ENCODE results near the gene STIMATE. TPM values are rescaled to one million over a fixed set of nuclear protein-coding genes. Genes with fewer than 3 reads are reported as not detected.
A peak's percentile ranks its signal among the peaks of the same experiment; 100 is the strongest.

The STIMATE gene
- total and polyA plus RNA-seq, 2 of the 4 experiments (the other 2 are of a cell fraction), result 10.6 to 17.8 TPM

DNA sequence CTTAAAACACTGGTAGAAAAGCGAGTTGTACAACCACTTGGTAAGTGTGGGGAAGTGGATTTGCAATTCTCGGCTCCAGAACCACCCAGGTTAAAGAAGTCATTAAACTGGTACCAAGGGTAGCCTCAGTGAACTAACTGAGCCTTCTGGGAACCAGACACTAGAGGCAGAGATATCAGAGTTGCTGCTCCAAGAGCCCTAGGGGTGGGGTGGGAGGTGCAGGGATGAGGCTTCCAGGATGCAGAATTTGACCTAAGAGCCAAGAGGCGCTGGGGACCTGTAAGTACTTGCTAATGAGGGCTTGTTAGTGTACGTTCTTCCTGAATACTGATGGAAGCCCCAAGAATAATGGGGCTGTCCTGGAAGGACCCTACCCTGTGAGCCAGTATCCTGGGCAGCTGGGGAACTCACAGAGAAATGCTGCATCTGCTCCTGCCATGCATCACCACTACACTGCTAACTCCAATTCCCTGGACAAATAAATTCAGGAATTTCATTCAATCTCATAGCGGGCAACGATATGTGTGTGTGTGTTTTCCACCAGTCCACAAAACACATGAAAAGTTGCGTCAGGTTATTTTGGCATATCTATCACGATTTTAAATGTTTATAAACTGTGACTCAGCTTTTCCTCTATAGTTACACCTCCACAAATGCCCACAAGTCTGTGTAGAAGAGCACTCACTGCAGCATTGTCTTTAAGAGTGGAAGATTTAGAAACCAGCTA lies 23.8 kb downstream of the STIMATE start:
- no peak overlapping the region for H2BK120ac ChIP-seq (ENCODE audit: low read depth, low read length)
- ATAC-seq (ENCODE audit: low read depth), result peak; percentile 81
- no peak overlapping the region for H3K56ac ChIP-seq (ENCODE audit: extremely low read depth, insufficient read depth, low read length)
- H3K18ac ChIP-seq (ENCODE audit: low read depth, low read length), result no peak overlapping the region
- H2AK9ac ChIP-seq (replicated peaks; ENCODE audit: low read depth, low read length, poor library complexity), result no peak overlapping the region
- no peaks in the 10 kb centered on the region for H3K9me3 ChIP-seq (ENCODE audit: control insufficient read depth, insufficient read depth, low read length)
- no peak overlapping the region for H2BK20ac ChIP-seq (ENCODE audit: low read depth, low read length)
- H3K4me2 ChIP-seq (ENCODE audit: low read depth, low read length), result no peak overlapping the region
- H4K91ac ChIP-seq (ENCODE audit: insufficient read depth, low read depth, low read length), result no peak overlapping the region
- peaks cover 9% of the 10 kb centered on the region for H3K4me1 ChIP-seq (ENCODE audit: control insufficient read depth, insufficient read depth, low read length)
- no TSS peak for BruUV-seq (replicated peaks)
- no peak overlapping the region for H3K27ac ChIP-seq (ENCODE audit: insufficient read depth, low read length)
- intact Hi-C loops (cut with micrococcal nuclease) (no loop called here), dilution Hi-C loops (cut with HindIII; ENCODE audit: low sequenced_read_pairs, unreplicated experiment) (no loop called here), in situ Hi-C loops (cut with MboI; ENCODE audit: low sequenced_read_pairs) (no loop called here)
- H4K8ac ChIP-seq (ENCODE audit: low read depth in 2 of 2, low read length in 2 of 2), result no peak overlapping the region
- no peaks in the 10 kb centered on the region; the same call in 1 of the 2 replicates for H4K20me1 ChIP-seq (ENCODE audit: insufficient read depth, low read length)
- no peak overlapping the region for H3K23ac ChIP-seq (ENCODE audit: low read depth, low read length)
- no peak overlapping the region for H4K5ac ChIP-seq (ENCODE audit: low read depth, low read length)
- WGBS, 2 experiments (ENCODE audit: extremely low coverage in 2 of 2, insufficient read length in 1 of 2), result 100% methylated on average over 1 of the region's 8 CpGs; no CpG with 5 or more reads in 1 of the 2 experiments
- no peak overlapping the region for H2BK15ac ChIP-seq (ENCODE audit: low read depth, low read length)
- H3K4me3 ChIP-seq (ENCODE audit: insufficient read depth, low read depth, low read length), result no peak overlapping the region
- H3K4ac ChIP-seq (ENCODE audit: low read depth, low read length), result no peak overlapping the region; the same call in 1 of the 2 replicates
- CTCF ChIA-PET, result interaction anchor here (1.0 kb wide), 2 partner anchors 10 to 17 kb away, joined by 3 to 7 read pairs; no protein-coding TSS in a partner anchor
- no peak overlapping the region for H2BK5ac ChIP-seq (ENCODE audit: low read depth, low read length, poor library complexity, severe bottlenecking)
- H3K27me3 ChIP-seq (ENCODE audit: control insufficient read depth, insufficient read depth, low read length), result no peaks in the 10 kb centered on the region
- peaks cover 16 to 54% of the 10 kb centered on the region in 2 experiments for H3K79me1 ChIP-seq (ENCODE audit: low read depth in 1 of 2, low read length in 2 of 2)
- no peak overlapping the region for H2AK5ac ChIP-seq (ENCODE audit: low read depth, low read length)
- H3K36me3 ChIP-seq (ENCODE audit: control insufficient read depth, insufficient read depth, low read length), result no peaks in the 10 kb centered on the region
- peaks cover 8% of the 10 kb centered on the region; the same call in 1 of the 2 replicates for H3K9me1 ChIP-seq (ENCODE audit: insufficient read depth, low read length)
- H3K9ac ChIP-seq (ENCODE audit: low read depth, low read length), result no peak overlapping the region
- DNase-seq, result peak; percentile 87
- POLR2A ChIA-PET (ENCODE audit: unreplicated experiment), result no interaction called here
- no peak overlapping the region for H2AFZ ChIP-seq (replicated peaks; ENCODE audit: low read length, poor library complexity)
- no peak overlapping the region for H3K14ac ChIP-seq (replicated peaks; ENCODE audit: low read depth, low read length)
- TF ChIP-seq POLR2A (IDR thresholded peaks at IDR 0.05; ENCODE audit: low read depth, low read length) (no peak), RCOR1 (IDR thresholded peaks at IDR 0.05; ENCODE audit: insufficient replicate concordance, low read length) (no peak), SMC3 (IDR thresholded peaks at IDR 0.05; ENCODE audit: low read depth, low read length) (peak; percentile 18; the same call in 1 of the 2 replicates), FOS (IDR thresholded peaks at IDR 0.05; ENCODE audit: low read depth, low read length) (peak; percentile 56; the same call in 1 of the 2 replicates), MXI1 (IDR thresholded peaks at IDR 0.05; ENCODE audit: borderline replicate concordance, low read depth, low read length) (no peak), RAD21 (IDR thresholded peaks at IDR 0.05; ENCODE audit: low read length) (no peak), MAZ (IDR thresholded peaks at IDR 0.05; ENCODE audit: borderline replicate concordance, low read depth, low read length) (no peak), BHLHE40 (IDR thresholded peaks at IDR 0.05; ENCODE audit: low read depth, low read length) (no peak), CHD1 (IDR thresholded peaks at IDR 0.05; ENCODE audit: low read depth, low read length) (no peak), USF2 (IDR thresholded peaks at IDR 0.05; ENCODE audit: low read depth, low read length) (no peak), NFE2L2 (IDR thresholded peaks at IDR 0.05; ENCODE audit: low read depth, low read length) (peak; percentile 90), MAFK (IDR thresholded peaks at IDR 0.05; ENCODE audit: low read depth, low read length) (peak; percentile 38), RFX5 (IDR thresholded peaks at IDR 0.05; ENCODE audit: low read depth, low read length) (no peak), ELK1 (IDR thresholded peaks at IDR 0.05; ENCODE audit: borderline replicate concordance, low read depth, low read length) (no peak)
- TF ChIP-seq, protein P1, sequence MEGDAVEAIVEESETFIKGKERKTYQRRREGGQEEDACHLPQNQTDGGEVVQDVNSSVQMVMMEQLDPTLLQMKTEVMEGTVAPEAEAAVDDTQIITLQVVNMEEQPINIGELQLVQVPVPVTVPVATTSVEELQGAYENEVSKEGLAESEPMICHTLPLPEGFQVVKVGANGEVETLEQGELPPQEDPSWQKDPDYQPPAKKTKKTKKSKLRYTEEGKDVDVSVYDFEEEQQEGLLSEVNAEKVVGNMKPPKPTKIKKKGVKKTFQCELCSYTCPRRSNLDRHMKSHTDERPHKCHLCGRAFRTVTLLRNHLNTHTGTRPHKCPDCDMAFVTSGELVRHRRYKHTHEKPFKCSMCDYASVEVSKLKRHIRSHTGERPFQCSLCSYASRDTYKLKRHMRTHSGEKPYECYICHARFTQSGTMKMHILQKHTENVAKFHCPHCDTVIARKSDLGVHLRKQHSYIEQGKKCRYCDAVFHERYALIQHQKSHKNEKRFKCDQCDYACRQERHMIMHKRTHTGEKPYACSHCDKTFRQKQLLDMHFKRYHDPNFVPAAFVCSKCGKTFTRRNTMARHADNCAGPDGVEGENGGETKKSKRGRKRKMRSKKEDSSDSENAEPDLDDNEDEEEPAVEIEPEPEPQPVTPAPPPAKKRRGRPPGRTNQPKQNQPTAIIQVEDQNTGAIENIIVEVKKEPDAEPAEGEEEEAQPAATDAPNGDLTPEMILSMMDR (conservative IDR thresholded peaks at IDR 0.05; ENCODE audit: low read depth, low read length), result peak; percentile 33

Measured in IMR-90 (cell line).